PC-3 (cell line): ENCODE data around the gene JAML. TPM values are rescaled to one million over a fixed set of nuclear protein-coding genes. Genes with fewer than 3 reads are reported as not detected.

Source experiments
- ATAC-seq: fragments of 200-7000 bp; cut with Tn5 transposase; 2 replicates; pipeline ENCODE4 v1.9.1; 2020; ENCODE audit warnings: mild to moderate bottlenecking, moderate library complexity
- BruUV-seq: library from RNA; stranded (reverse); fragments of 400-500 nt; replicated peaks from 2 replicates; lab custom pipeline; 2021; lab: Mats Ljungman, UMichigan
- CTCF ChIA-PET: fragments of 300-600 bp; sonication (Branson Sonifier 250); formaldehyde crosslinking; loops from one replicate; lab custom pipeline; 2022; ENCODE audit warnings: antibody characterized with exemption; lab: Charles Lee
- POLR2A ChIA-PET: fragments of 300-600 bp; sonication (Branson Sonifier 250); formaldehyde crosslinking; loops from one replicate; lab custom pipeline; 2022; ENCODE audit warnings: antibody characterized with exemption; ENCODE audit not compliant: unreplicated experiment; lab: Charles Lee
- DNase-seq: peaks from one replicate; pipeline ENCODE4 v3.0.0-alpha.2; 2015
- H2AFZ ChIP-seq: fragments of 300-600 bp; sonication (generic); 2 replicates; pipeline ENCODE4 v1.6.0; 2016; ENCODE audit warnings: antibody characterized with exemption, low read length
- H3F3A ChIP-seq: fragments of 300-600 bp; sonication (generic); one replicate; pipeline ENCODE4 v1.6.0; 2017; ENCODE audit warnings: antibody characterized with exemption, low read length, control low read depth, mild to moderate bottlenecking; ENCODE audit not compliant: unreplicated experiment
- H3K27ac ChIP-seq: fragments of 300-600 bp; sonication (generic); 2 replicates; pipeline ENCODE4 v1.5.1; 2016; ENCODE audit warnings: mild to moderate bottlenecking, low read length
- H3K27me3 ChIP-seq: fragments of 300-600 bp; sonication (generic); 2 replicates; pipeline ENCODE4 v1.6.1; 2016; ENCODE audit warnings: low read length, mixed read lengths
- H3K36me3 ChIP-seq: fragments of 300-600 bp; sonication (generic); 2 replicates; pipeline ENCODE4 v1.6.1; 2016; ENCODE audit warnings: low read depth, mixed run types, low read length, mixed read lengths
- H3K4me1 ChIP-seq: fragments of 300-600 bp; sonication (generic); 2 replicates; pipeline ENCODE4 v1.5.1; 2016; ENCODE audit warnings: low read length; ENCODE audit not compliant: insufficient read depth
- H3K4me2 ChIP-seq: fragments of 300-600 bp; sonication (generic); 2 replicates; pipeline ENCODE4 v1.6.0; 2016; ENCODE audit warnings: low read length
- H3K4me3 ChIP-seq: fragments of 300-600 bp; sonication (generic); 2 replicates; pipeline ENCODE4 v1.5.1; 2016; ENCODE audit warnings: mild to moderate bottlenecking, low read length, mixed read lengths
- H3K79me2 ChIP-seq: fragments of 300-600 bp; sonication (generic); 2 replicates; pipeline ENCODE4 v1.6.1; 2017; ENCODE audit warnings: low read length, mixed read lengths
- H3K9ac ChIP-seq: fragments of 300-600 bp; sonication (generic); 2 replicates; pipeline ENCODE4 v1.6.0; 2016; ENCODE audit warnings: mild to moderate bottlenecking, low read length
- H3K9me2 ChIP-seq: fragments of 300-600 bp; sonication (generic); replicated peaks from 2 replicates; pipeline ENCODE4 v1.6.1; 2016; ENCODE audit warnings: mixed run types, low read length, mixed read lengths
- H3K9me3 ChIP-seq: fragments of 300-600 bp; sonication (generic); 2 replicates; pipeline ENCODE4 v1.6.1; 2016; ENCODE audit warnings: low read length, mixed read lengths
- H4K20me1 ChIP-seq: fragments of 300-600 bp; sonication (generic); 2 replicates; pipeline ENCODE4 v1.6.1; 2016; ENCODE audit warnings: low read length, mixed read lengths
- EZH2 ChIP-seq: fragments of 300-600 bp; sonication (generic); IDR thresholded peaks from one replicate; pipeline ENCODE4 v1.6.1; 2017; ENCODE audit warnings: antibody characterized with exemption, mild to moderate bottlenecking, low read length; ENCODE audit not compliant: unreplicated experiment
- EZH2phosphoT487 ChIP-seq: fragments of 300-600 bp; sonication (generic); IDR thresholded peaks from 2 replicates; pipeline ENCODE4 v1.6.1; 2018; ENCODE audit warnings: mild to moderate bottlenecking, antibody characterized with exemption, low read length, borderline replicate concordance
- intact Hi-C: fragments of 100-400 bp; cut with micrococcal nuclease; formaldehyde crosslinking; loops from 2 replicates; pipeline ENCODE4 v1.9.0; 2023
- total RNA-seq: library from RNA; depleted of rRNA; stranded (reverse); fragments of >200 nt; gene quantifications from 2 replicates; pipeline ENCODE4 v1.2.3, GENCODE V29; 2014
- TF ChIP-seq, protein P1 (sequence below): fragments of 300-600 bp; sonication (generic); conservative IDR thresholded peaks from 2 replicates; pipeline ENCODE4 v1.5.1; 2017; ENCODE audit warnings: antibody characterized with exemption, low read depth, mild to moderate bottlenecking, low read length

Gene JAML
- total RNA-seq, 1 experiment from 2014 or later, result not detected

DNA sequence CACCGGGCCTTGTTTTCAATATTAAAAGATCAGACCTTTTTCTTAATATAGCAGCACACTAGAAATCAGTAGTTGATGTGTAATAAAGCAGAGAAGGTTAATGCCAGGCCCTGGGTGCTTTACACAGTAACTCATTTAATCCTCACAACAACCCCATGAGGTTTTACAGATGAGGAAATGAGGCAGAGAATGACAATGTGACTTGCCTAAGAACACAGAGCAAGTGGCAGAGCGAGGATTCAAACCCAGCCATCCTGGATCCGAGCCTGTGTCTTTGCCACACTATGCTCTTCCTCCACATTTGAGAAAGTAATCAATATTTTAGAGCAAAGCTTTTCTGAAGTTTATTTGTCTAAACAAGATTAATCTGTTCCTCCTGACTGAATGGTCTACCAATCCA, 7.2 kb downstream of the JAML start:
- H3K9ac ChIP-seq, result no peak overlapping the region
- POLR2A ChIA-PET, result no interaction called here
- CTCF ChIA-PET, result no interaction called here
- intact Hi-C loops, result no loop called here
- H3K4me3 ChIP-seq, result no peak overlapping the region
- no peaks in the 10 kb centered on the region for H4K20me1 ChIP-seq
- no peak for ATAC-seq
- H3K79me2 ChIP-seq, result no peaks in the 10 kb centered on the region
- H3K27ac ChIP-seq, result no peak overlapping the region
- no peaks in the 10 kb centered on the region for H3F3A ChIP-seq
- no peaks in the 10 kb centered on the region for H3K9me2 ChIP-seq
- no peaks in the 10 kb centered on the region for H3K9me3 ChIP-seq
- DNase-seq, result no peak
- peaks cover 9% of the 10 kb centered on the region; the same call in 1 of the 2 replicates for H3K4me1 ChIP-seq
- H2AFZ ChIP-seq, result no peak overlapping the region
- no peak for TF ChIP-seq EZH2
- TF ChIP-seq, protein P1, sequence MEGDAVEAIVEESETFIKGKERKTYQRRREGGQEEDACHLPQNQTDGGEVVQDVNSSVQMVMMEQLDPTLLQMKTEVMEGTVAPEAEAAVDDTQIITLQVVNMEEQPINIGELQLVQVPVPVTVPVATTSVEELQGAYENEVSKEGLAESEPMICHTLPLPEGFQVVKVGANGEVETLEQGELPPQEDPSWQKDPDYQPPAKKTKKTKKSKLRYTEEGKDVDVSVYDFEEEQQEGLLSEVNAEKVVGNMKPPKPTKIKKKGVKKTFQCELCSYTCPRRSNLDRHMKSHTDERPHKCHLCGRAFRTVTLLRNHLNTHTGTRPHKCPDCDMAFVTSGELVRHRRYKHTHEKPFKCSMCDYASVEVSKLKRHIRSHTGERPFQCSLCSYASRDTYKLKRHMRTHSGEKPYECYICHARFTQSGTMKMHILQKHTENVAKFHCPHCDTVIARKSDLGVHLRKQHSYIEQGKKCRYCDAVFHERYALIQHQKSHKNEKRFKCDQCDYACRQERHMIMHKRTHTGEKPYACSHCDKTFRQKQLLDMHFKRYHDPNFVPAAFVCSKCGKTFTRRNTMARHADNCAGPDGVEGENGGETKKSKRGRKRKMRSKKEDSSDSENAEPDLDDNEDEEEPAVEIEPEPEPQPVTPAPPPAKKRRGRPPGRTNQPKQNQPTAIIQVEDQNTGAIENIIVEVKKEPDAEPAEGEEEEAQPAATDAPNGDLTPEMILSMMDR, result no peak
- no peak for TF ChIP-seq EZH2phosphoT487
- no peaks in the 10 kb centered on the region for H3K27me3 ChIP-seq
- no peaks in the 10 kb centered on the region for H3K36me3 ChIP-seq
- no TSS peak for BruUV-seq
- H3K4me2 ChIP-seq, result no peak overlapping the region

DNA sequence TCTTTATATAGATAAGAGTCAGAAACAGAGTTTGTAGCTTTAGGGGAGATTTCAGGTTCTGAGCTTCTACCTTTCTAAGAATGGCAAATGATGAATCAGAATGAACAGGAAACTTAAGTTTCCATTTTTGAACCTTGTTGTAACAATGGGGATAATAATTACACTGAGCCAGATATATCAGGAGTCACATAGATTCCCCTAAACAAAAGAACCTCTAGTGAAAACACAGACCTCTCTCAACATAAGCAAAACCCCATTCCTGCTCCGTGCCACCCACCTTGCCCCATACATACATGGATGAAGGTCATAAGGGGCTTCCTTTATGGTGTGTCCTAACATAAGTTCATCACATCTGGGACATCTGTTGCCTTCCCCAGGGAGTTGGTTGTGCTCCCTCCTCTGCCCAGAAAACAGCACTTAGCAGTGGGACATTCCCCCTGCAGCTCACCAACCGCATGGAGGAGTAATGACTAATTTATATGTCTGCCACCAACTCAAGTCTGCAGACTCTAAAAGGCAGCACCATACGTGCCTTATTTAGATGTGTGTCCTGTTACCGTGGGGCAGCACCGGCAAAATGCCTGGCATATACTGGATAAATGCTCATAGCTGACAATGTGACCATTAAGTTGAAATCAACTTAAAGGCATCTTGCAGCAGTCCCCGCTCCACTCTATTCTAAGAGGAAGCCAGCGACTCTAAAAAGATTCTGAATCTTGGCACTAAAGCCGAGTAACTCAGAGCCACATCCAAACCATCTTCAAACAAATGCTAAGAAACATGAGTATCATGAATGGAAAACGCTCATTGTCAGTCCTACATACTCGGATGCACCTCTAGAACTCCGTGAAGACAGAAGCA, 8.0 kb downstream of the JAML start:
- no peaks in the 10 kb centered on the region for H4K20me1 ChIP-seq
- TF ChIP-seq, protein P1, result no peak
- TF ChIP-seq EZH2 (no peak), EZH2phosphoT487 (no peak)
- no peaks in the 10 kb centered on the region for H3K36me3 ChIP-seq
- H3K4me3 ChIP-seq, result no peak overlapping the region
- no peak overlapping the region for H3K27ac ChIP-seq
- peaks cover 9% of the 10 kb centered on the region; the same call in 1 of the 2 replicates for H3K4me1 ChIP-seq
- BruUV-seq, result no TSS peak
- no peak for DNase-seq
- H3K9me2 ChIP-seq, result no peaks in the 10 kb centered on the region
- H3K9ac ChIP-seq, result no peak overlapping the region
- no peaks in the 10 kb centered on the region for H3F3A ChIP-seq
- no peaks in the 10 kb centered on the region for H3K27me3 ChIP-seq
- CTCF ChIA-PET, result no interaction called here
- no peak overlapping the region for H2AFZ ChIP-seq
- intact Hi-C loops, result no loop called here
- no peak for ATAC-seq
- H3K4me2 ChIP-seq, result no peak overlapping the region
- POLR2A ChIA-PET, result no interaction called here
- no peaks in the 10 kb centered on the region for H3K79me2 ChIP-seq
- no peaks in the 10 kb centered on the region for H3K9me3 ChIP-seq

DNA sequence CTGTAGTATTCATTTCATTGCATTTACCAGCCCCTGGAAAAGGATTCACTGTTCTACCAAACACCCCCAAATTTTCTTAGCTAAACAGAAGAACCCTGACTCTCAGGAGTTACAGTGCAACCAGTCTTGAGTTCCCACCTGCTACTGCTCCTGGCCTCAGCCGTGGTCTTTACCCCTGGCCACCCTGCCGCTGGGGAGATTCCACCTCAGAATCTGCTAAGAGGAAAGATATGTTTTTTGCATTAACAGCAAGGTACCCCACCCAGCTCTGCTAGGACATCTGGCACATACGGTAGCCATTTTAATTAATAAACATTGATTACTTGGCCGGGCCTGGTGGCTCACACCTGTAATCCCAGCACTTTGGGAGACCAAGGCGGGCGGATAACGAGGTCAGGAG, 9.0 kb downstream of the JAML start:
- DNase-seq (no peak), ATAC-seq (no peak)
- peaks cover 9% of the 10 kb centered on the region; the same call in 1 of the 2 replicates for H3K4me1 ChIP-seq
- no peak overlapping the region for H3K4me3 ChIP-seq
- TF ChIP-seq EZH2phosphoT487 (no peak), EZH2 (no peak)
- TF ChIP-seq, protein P1, result no peak
- no TSS peak for BruUV-seq
- H4K20me1 ChIP-seq, result no peaks in the 10 kb centered on the region
- H3K27me3 ChIP-seq, result no peaks in the 10 kb centered on the region
- no peaks in the 10 kb centered on the region for H3K9me3 ChIP-seq
- no peak overlapping the region for H3K9ac ChIP-seq
- no peaks in the 10 kb centered on the region for H3F3A ChIP-seq
- no peaks in the 10 kb centered on the region for H3K79me2 ChIP-seq
- ChIA-PET POLR2A (no interaction called here), CTCF (no interaction called here)
- H2AFZ ChIP-seq, result no peak overlapping the region
- H3K36me3 ChIP-seq, result no peaks in the 10 kb centered on the region
- H3K9me2 ChIP-seq, result no peaks in the 10 kb centered on the region
- intact Hi-C loops, result no loop called here
- no peak overlapping the region for H3K27ac ChIP-seq
- H3K4me2 ChIP-seq, result no peak overlapping the region
